Neural progenitor cell (in vitro differentiated cells): ENCODE measurements around the gene VEPH1. TPM values are rescaled to one million over a fixed set of nuclear protein-coding genes. Genes with fewer than 3 reads are reported as not detected.

Experiments used
- DNase-seq: peaks from one replicate; pipeline ENCODE4 v3.0.0-alpha.2; 2016; ENCODE audit warnings: low spot score
- H2AFZ ChIP-seq: fragments of 200-600 bp; sonication (generic); replicated peaks from 2 replicates; pipeline ENCODE4 v1.6.1; 2016; ENCODE audit warnings: antibody characterized with exemption
- H3F3A ChIP-seq: fragments of 200-600 bp; sonication (generic); 2 replicates; pipeline ENCODE4 v1.6.1; 2016; ENCODE audit warnings: antibody characterized with exemption, low read depth
- H3K27ac ChIP-seq: fragments of 200-600 bp; sonication (generic); 2 replicates; pipeline ENCODE4 v1.5.1; 2016; ENCODE audit warnings: mild to moderate bottlenecking
- H3K27me3 ChIP-seq: fragments of 200-600 bp; sonication (generic); 2 replicates; pipeline ENCODE4 v1.6.1; 2016; ENCODE audit warnings: mild to moderate bottlenecking, moderate library complexity
- H3K36me3 ChIP-seq: fragments of 200-600 bp; sonication (generic); 2 replicates; pipeline ENCODE4 v1.5.1; 2016
- H3K4me1 ChIP-seq: fragments of 200-600 bp; sonication (generic); 2 replicates; pipeline ENCODE4 v1.6.1; 2016; ENCODE audit warnings: mixed run types
- H3K4me2 ChIP-seq: fragments of 200-600 bp; sonication (generic); 2 replicates; pipeline ENCODE4 v1.6.1; 2016
- H3K4me3 ChIP-seq: fragments of 200-600 bp; sonication (generic); 2 replicates; pipeline ENCODE4 v1.5.1; 2016
- H3K79me2 ChIP-seq: fragments of 200-600 bp; sonication (generic); 2 replicates; pipeline ENCODE4 v1.6.1; 2016; ENCODE audit warnings: low read depth
- H3K9ac ChIP-seq: fragments of 200-600 bp; sonication (generic); 2 replicates; pipeline ENCODE4 v1.6.1; 2016
- H3K9me3 ChIP-seq: fragments of 200-600 bp; sonication (generic); 2 replicates; pipeline ENCODE4 v1.5.1; 2016; ENCODE audit warnings: low read depth
- H4K20me1 ChIP-seq: fragments of 200-600 bp; sonication (generic); 2 replicates; pipeline ENCODE4 v1.6.1; 2016; ENCODE audit warnings: low read depth
- H3K27ac Mint-ChIP-seq: 3 replicates; pipeline ENCODE4 v1.8.0; 2021; ENCODE audit warnings: mixed read lengths
- H3K27me3 Mint-ChIP-seq: 2 replicates; pipeline ENCODE4 v1.8.0; 2022; ENCODE audit warnings: low read depth, mild to moderate bottlenecking, inconsistent platforms, moderate library complexity, mixed read lengths; ENCODE audit not compliant: insufficient read depth
- H3K36me3 Mint-ChIP-seq: 3 replicates; pipeline ENCODE4 v1.8.0; 2021; ENCODE audit warnings: mixed read lengths
- H3K4me1 Mint-ChIP-seq: 3 replicates; pipeline ENCODE4 v1.8.0; 2021; ENCODE audit warnings: mixed read lengths
- H3K4me3 Mint-ChIP-seq: 3 replicates; pipeline ENCODE4 v1.8.0; 2021; ENCODE audit warnings: mild to moderate bottlenecking, moderate library complexity, mixed read lengths
- H3K9me3 Mint-ChIP-seq: 3 replicates; pipeline ENCODE4 v1.8.0; 2020; ENCODE audit warnings: mixed read lengths
- EZH2 ChIP-seq: fragments of 200-600 bp; sonication (generic); IDR thresholded peaks from 2 replicates; pipeline ENCODE4 v1.6.1; 2017; ENCODE audit warnings: antibody characterized with exemption, mild to moderate bottlenecking, moderate library complexity
- EZH2phosphoT487 ChIP-seq: fragments of 200-600 bp; sonication (generic); IDR thresholded peaks from 2 replicates; pipeline ENCODE4 v1.6.1; 2017; ENCODE audit warnings: antibody characterized with exemption
- total RNA-seq: library from RNA; depleted of rRNA; stranded (reverse); fragments of >200 nt; gene quantifications from 2 replicates; pipeline ENCODE4 v1.2.3, GENCODE V29; 2015; ENCODE audit warnings: low replicate concordance
- TF ChIP-seq, protein P1 (sequence below): fragments of 200-600 bp; sonication (generic); IDR thresholded peaks from 2 replicates; pipeline ENCODE4 v1.5.1; 2017; ENCODE audit warnings: antibody characterized with exemption, mild to moderate bottlenecking

VEPH1 gene
- total RNA-seq, 1 donor from 2014 or later: not detected

DNA sequence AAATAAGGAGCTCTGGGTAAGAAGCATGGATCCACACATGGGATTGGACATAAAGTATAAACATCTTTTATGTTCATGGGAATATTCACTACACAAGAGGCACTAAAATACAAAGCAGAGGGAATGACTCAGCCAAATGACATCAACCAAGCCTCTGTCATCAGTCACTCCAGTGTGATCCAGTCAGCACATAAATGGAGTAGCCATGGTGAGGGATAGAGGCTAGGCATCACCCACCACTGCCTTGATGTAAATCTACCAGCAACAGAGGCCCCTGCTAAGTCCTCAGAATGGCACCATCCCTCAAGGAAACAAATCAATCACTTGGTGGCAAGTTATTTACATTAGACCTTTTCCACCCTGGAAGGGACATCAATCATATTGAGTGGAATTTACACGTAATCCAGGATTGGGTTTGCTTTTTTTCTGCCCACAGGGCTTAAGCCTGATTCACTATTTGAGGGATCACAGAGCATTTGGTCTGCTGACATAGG, 27.2 kb downstream of the VEPH1 start:
- Histone ChIP-seq H3K9me3 (no peaks in the 10 kb centered on the region), H3K4me1 (no peaks in the 10 kb centered on the region), H3K27me3 (no peaks in the 10 kb centered on the region), H3K9ac (no peak overlapping the region), H3K4me3 (no peak overlapping the region), H4K20me1 (no peaks in the 10 kb centered on the region), H3K79me2 (no peaks in the 10 kb centered on the region), H2AFZ (no peak overlapping the region), H3K36me3 (no peaks in the 10 kb centered on the region), H3K4me2 (no peak overlapping the region), H3K27ac (no peak overlapping the region), H3F3A (no peaks in the 10 kb centered on the region)
- Mint-ChIP-seq H3K27ac (no peak overlapping the region), H3K27me3 (no peaks in the 10 kb centered on the region), H3K9me3 (peaks cover 9% of the 10 kb centered on the region), H3K36me3 (peaks cover 16% of the 10 kb centered on the region), H3K4me1 (no peaks in the 10 kb centered on the region), H3K4me3 (no peak overlapping the region)
- no peak for TF ChIP-seq EZH2phosphoT487
- TF ChIP-seq, protein P1, sequence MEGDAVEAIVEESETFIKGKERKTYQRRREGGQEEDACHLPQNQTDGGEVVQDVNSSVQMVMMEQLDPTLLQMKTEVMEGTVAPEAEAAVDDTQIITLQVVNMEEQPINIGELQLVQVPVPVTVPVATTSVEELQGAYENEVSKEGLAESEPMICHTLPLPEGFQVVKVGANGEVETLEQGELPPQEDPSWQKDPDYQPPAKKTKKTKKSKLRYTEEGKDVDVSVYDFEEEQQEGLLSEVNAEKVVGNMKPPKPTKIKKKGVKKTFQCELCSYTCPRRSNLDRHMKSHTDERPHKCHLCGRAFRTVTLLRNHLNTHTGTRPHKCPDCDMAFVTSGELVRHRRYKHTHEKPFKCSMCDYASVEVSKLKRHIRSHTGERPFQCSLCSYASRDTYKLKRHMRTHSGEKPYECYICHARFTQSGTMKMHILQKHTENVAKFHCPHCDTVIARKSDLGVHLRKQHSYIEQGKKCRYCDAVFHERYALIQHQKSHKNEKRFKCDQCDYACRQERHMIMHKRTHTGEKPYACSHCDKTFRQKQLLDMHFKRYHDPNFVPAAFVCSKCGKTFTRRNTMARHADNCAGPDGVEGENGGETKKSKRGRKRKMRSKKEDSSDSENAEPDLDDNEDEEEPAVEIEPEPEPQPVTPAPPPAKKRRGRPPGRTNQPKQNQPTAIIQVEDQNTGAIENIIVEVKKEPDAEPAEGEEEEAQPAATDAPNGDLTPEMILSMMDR: no peak
- no peak for TF ChIP-seq EZH2
- no peak for DNase-seq

DNA sequence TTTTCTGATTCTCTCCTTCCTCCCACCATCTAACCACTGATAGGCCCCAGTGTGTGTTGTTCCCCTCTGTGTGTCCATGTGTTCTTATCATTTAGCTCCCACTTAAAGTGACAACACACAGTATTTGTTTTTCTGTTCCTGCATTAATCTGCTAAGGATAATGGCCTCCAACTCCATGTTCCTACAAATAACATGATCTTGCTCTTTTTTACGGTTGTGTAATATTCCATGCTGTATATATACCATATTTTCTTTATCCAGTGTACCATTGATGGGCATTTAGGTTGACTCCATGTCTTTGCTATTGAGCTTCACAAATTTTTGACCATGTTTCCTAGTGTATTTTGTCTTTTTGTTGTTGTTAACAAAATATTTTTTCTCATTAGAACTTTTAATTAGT, 30.6 kb downstream of the VEPH1 start:
- H3K79me2 ChIP-seq: no peaks in the 10 kb centered on the region
- no peaks in the 10 kb centered on the region for H3K4me1 ChIP-seq
- H3K9me3 ChIP-seq: no peaks in the 10 kb centered on the region
- no peaks in the 10 kb centered on the region for H4K20me1 ChIP-seq
- H3K27me3 Mint-ChIP-seq: no peaks in the 10 kb centered on the region
- no peak overlapping the region for H2AFZ ChIP-seq
- peaks cover 22% of the 10 kb centered on the region for H3K36me3 Mint-ChIP-seq
- no peak overlapping the region for H3K9ac ChIP-seq
- peaks cover 7% of the 10 kb centered on the region for H3K9me3 Mint-ChIP-seq
- no peak for TF ChIP-seq EZH2phosphoT487
- TF ChIP-seq, protein P1: no peak
- TF ChIP-seq EZH2: no peak
- no peak overlapping the region for H3K27ac ChIP-seq
- no peak overlapping the region for H3K4me3 Mint-ChIP-seq
- no peaks in the 10 kb centered on the region for H3K36me3 ChIP-seq
- H3K4me2 ChIP-seq: no peak overlapping the region
- no peaks in the 10 kb centered on the region for H3K27me3 ChIP-seq
- no peak overlapping the region for H3K27ac Mint-ChIP-seq
- no peak overlapping the region for H3K4me3 ChIP-seq
- H3F3A ChIP-seq: no peaks in the 10 kb centered on the region
- no peak for DNase-seq
- no peaks in the 10 kb centered on the region for H3K4me1 Mint-ChIP-seq

DNA sequence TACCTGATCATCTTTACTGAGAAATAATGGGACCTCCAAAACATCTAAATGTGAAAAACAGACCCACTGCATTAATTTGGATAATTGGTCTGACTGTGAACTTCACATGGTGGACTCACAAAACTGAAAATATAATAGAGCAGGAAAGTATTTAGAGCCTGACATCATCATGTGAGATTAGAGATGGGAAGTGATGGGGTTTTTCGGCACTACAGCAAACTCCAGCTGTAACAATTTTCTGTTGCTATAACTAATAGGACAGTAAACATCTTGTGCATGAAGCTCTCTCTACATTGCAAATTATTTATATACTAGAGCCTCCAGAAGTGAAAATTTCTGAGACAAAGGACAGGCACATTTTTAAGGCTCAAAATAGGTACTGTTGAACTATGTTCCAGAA, 32.2 kb downstream of the VEPH1 start:
- H4K20me1 ChIP-seq: no peaks in the 10 kb centered on the region
- peaks cover under 1% of the 10 kb centered on the region for H3K9me3 Mint-ChIP-seq
- H3K4me1 ChIP-seq: no peaks in the 10 kb centered on the region
- H3F3A ChIP-seq: no peaks in the 10 kb centered on the region
- H3K27ac Mint-ChIP-seq: no peak overlapping the region
- no peaks in the 10 kb centered on the region for H3K9me3 ChIP-seq
- H3K4me1 Mint-ChIP-seq: no peaks in the 10 kb centered on the region
- H3K36me3 ChIP-seq: no peaks in the 10 kb centered on the region
- no peaks in the 10 kb centered on the region for H3K79me2 ChIP-seq
- H3K4me3 ChIP-seq: no peak overlapping the region
- H3K4me2 ChIP-seq: no peak overlapping the region
- no peaks in the 10 kb centered on the region for H3K27me3 Mint-ChIP-seq
- H3K4me3 Mint-ChIP-seq: no peak overlapping the region
- no peaks in the 10 kb centered on the region for H3K27me3 ChIP-seq
- TF ChIP-seq EZH2phosphoT487: no peak
- TF ChIP-seq EZH2: no peak
- TF ChIP-seq, protein P1: no peak
- H2AFZ ChIP-seq: no peak overlapping the region
- H3K9ac ChIP-seq: no peak overlapping the region
- H3K27ac ChIP-seq: no peak overlapping the region
- peaks cover 16% of the 10 kb centered on the region for H3K36me3 Mint-ChIP-seq
- DNase-seq: no peak
